HG03103 (cell line): Measurements from ENCODE around the gene PTCH2.
A peak's percentile ranks its signal among the peaks of the same experiment; 100 is the strongest.

Experiments used
- ATAC-seq: cut with Tn5 transposase; IDR thresholded peaks from one replicate; pipeline ENCODE4 v1.9.1; 2021; ENCODE audit warnings: low read depth; ENCODE audit not compliant: unreplicated experiment

The PTCH2 gene

GRCh38 chr1:44785029-44785380 is 58.0 kb downstream of the PTCH2 start:
- no peak for ATAC-seq

DNA sequence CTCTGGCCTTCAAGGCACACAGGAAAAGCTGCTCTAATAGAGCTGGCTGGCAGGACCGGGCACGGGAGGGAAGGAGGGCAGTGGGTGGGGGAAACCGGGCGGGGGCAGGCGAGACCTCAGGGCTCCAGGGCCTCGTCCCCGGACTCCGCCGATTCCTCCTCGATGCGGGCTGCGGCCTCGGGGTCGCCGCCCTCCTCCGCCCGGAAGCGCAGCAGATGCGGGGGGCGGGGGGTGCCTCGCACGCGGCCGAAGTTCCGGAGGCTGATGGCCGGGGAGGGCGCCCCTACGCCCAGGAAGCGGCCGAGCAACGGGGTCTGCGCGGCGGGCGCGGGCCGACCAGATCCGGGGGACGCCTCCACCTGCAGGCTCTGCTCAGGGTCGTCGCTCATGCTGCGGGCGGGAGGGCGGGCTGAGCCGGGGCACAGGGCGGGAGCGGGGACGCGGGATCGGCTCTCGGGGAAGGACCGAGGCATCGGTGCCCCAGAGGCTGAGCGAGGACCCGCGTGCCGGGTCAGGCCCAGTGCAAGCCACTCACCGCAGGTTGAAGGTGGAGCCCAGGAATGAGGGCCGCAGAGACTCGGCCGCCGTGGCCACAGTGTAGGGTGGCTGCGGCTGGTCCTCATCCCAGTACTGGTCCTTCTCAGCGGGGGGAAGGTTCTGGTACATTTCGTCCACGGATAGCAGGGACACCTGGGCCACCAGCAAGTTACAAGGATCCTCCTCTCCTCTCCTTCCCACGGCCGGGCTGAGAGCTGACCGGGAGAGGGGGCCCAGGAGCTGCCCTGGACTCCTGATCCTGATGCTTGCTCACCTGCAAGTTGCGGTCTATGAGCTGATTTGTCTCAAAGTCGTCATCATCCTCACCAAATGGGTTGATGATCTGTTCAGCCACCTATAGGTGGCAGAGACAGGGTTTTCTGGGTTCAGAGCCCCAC is 58.7 kb downstream of the PTCH2 start:
- no peak for ATAC-seq

DNA sequence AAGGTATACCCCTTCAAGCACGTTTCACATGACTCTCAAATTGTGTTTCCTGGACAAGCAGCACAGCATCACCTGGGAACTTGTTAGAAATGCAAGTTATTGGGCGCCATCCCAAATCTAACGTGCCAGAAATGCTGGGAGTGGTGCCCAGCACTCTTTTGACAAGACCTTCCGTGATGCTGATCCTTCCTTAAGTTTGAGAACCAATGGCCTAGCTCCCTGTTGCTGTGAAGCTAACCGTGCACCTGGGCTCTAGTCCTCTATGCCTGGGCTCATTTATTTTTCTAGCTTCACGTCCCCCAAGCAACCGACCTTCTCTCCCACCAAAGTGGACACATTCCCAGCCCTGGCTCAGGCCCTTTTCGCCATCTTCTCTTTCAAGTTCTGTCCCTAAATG is 59.4 kb downstream of the PTCH2 start:
- no peak for ATAC-seq

DNA sequence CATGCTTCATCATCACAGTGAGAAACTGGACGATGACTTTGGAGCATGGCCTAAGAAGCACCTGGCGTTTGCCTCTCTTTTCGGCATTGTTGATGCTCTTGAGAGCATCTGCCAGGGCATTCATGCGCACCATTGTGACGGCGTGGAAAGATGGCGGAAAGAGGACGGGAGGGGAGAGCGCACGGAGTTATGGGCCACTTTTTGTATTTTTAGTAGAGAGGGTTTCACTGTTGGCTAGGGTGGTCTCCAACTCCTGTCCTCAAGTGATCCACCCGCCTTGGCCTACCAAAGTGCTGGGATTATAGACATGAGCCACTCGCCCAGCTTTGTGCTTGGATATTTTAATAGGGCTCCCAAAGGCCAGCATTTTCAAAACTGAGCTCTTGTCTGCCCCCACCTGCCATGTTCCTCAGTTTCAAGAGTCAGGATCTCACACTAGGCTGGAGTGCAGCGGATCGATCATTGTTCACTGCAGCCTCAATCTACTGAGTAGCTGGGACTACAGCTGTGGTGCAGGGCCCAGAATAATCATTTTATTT is 62.4 kb downstream of the PTCH2 start:
- no peak for ATAC-seq

GRCh38 chr1:44778705-44779576 is 64.1 kb downstream of the PTCH2 start:
- no peak for ATAC-seq

DNA sequence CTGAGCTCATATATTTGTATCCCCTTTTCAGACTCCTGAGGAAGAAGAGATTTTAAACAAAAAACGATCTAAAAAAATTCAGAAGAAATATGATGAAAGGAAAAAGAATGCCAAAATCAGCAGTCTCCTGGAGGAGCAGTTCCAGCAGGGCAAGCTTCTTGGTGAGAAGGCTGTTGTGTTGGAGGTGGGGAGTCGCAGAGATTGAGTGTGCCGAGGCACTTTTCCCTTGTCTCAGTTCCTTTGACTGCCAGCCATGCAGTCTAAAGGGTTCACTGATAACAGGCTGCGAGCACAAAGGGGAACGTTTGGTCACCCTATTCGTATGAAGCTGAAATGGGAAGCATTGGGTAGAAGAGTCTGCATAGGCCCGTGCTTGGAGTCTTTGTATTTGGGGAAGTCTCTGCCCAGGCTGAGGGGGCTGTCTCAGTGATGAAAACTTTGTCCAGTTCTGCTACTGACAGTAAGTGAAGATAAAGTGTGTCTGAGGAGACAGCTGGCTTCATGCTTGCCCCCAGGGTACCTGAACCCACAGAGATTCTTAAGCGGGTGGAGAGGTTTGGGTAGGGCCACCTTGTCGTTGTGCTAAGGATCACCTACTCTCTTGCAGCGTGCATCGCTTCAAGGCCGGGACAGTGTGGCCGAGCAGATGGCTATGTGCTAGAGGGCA is 65.0 kb downstream of the PTCH2 start:
- ATAC-seq: no peak

GRCh38 chr1:44777547-44777946 is 65.5 kb downstream of the PTCH2 start:
- no peak for ATAC-seq

DNA sequence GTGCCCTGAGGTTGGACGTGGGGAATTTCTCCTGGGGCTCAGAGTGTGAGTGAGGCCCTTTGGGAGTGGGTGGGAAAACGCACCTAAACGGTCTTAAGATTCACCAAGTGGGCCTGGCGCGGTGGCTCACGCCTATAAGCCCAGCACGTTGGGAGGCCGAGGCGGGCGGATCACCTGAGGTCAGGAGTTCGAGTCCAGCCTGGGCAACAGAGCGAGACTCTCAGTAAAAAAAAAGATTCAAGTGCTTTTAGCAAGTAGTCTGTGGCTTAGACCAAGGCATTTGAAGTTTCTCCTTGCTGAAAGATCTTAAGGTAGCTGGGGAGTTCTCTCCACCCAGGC is 66.4 kb downstream of the PTCH2 start:
- ATAC-seq: no peak

DNA sequence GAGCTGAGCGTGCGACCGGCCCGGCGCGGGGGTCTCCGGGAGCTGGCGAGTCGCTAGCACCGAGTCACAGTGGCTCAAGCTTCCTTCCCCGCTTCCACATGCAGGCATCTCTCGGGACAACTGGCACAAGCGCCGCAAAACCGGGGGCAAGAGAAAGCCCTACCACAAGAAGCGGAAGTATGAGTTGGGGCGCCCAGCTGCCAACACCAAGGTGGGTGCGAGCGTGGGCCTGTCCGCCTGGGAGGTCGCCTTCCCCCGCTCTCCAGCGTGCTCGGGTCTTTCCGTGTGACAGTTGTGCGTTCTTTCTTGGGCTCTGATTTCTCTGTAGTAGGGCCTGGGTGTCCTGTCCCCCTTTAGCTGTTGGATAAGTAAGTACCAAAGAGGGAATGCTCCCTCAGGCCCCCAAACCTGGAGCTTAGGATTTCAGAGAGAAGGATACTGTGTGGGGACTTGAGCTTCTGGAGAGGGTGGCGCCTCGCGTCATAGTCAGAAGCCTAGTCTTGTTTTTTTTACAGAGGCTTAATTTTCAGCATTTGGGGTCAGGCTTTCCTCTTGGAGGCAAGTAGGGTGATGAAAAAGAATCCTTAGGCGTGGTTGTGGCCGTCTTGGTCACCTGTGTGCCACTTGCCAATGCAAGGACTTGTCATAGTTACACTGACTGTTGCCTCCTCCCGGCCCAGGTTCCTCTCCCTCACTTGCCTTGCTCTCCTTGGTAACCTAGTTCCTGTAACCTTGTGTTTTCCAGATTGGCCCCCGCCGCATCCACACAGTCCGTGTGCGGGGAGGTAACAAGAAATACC is 66.9 kb downstream of the PTCH2 start:
- ATAC-seq: no peak

GRCh38 chr1:44775078-44775929 is 67.7 kb downstream of the PTCH2 start, which contains the start of gene RPS8:
Gene RPS8, plus strand, starts transcription at chr1:44775540. Its CDS starts 57 bp downstream, at chr1:44775597.
- peak; percentile 69 for ATAC-seq
